Erythroblast (primary cell): ENCODE data around the gene MAML2.

Source experiments
- GATA1 ChIP-seq: IDR thresholded peaks from 2 replicates; pipeline ENCODE4 v1.6.1; 2011; ENCODE audit warnings: low read depth, mild to moderate bottlenecking, control low read depth, low read length, moderate library complexity
- POLR2A ChIP-seq: IDR thresholded peaks from 2 replicates; pipeline ENCODE4 v1.6.1; 2011; ENCODE audit warnings: mild to moderate bottlenecking, low read length

GRCh38 chr11:96049426-96049825 is 293.6 kb downstream of the MAML2 start:
- TF ChIP-seq POLR2A (no peak), GATA1 (no peak)
